HL-60 (cell line): ENCODE results near the gene POMT1.
"Not testable (repeated sequence)": the region's sequence is repeated elsewhere in the genome, so short reads cannot be mapped to it uniquely, and the experiment has no call there.

Experiments
- DNase-seq, 2 experiments: peaks; one replicate each; pipeline ENCODE4 v3.0.0-alpha.2; 2010 to 2020; ENCODE audit warnings: low read depth in 1 of 2, low spot score in 1 of 2
- H3K27ac ChIP-seq: fragments of 250-450 bp; sonication (Bioruptor Pico); replicated peaks from 2 replicates; pipeline ENCODE4 v1.5.1; 2020; ENCODE audit warnings: mild to moderate bottlenecking, moderate library complexity
- H3K27me3 ChIP-seq: fragments of 250-450 bp; sonication (Bioruptor Pico); 2 replicates; pipeline ENCODE4 v1.5.1; 2021; ENCODE audit warnings: mild to moderate bottlenecking, moderate library complexity; ENCODE audit not compliant: insufficient read depth, poor library complexity, severe bottlenecking
- H3K4me3 ChIP-seq: replicated peaks from 2 replicates; pipeline ENCODE4 v1.5.1; 2011; ENCODE audit warnings: mild to moderate bottlenecking, control low read depth, low read length; ENCODE audit not compliant: insufficient read depth
- CTCF ChIP-seq: IDR thresholded peaks from one replicate; pipeline ENCODE4 v1.5.1; 2011; ENCODE audit warnings: low read length, control low read depth, inconsistent platforms; ENCODE audit not compliant: insufficient read depth
- GABPA ChIP-seq: IDR thresholded peaks from 2 replicates; pipeline ENCODE4 v1.6.1; 2012; ENCODE audit warnings: low read depth
- POLR2AphosphoS5 ChIP-seq: IDR thresholded peaks from 2 replicates; pipeline ENCODE4 v1.6.1; 2012; ENCODE audit warnings: low read depth
- REST ChIP-seq: IDR thresholded peaks from 2 replicates; pipeline ENCODE4 v1.6.1; 2012; ENCODE audit warnings: low read depth; ENCODE audit not compliant: insufficient replicate concordance
- SPI1 ChIP-seq: IDR thresholded peaks from 2 replicates; pipeline ENCODE4 v1.6.1; 2012; ENCODE audit warnings: low read depth, mild to moderate bottlenecking, borderline replicate concordance

The POMT1 gene

GRCh38 chr9:131469951-131470350 is 32.8 kb upstream of the POMT1 start:
- TF ChIP-seq GABPA (no peak), REST (no peak), POLR2AphosphoS5 (no peak), SPI1 (no peak), CTCF (no peak)
- H3K27me3 ChIP-seq, result no peaks in the 10 kb centered on the region
- H3K27ac ChIP-seq, result no peak overlapping the region
- H3K4me3 ChIP-seq, result no peak overlapping the region
- no peak for DNase-seq

- H3K27ac ChIP-seq, result no peak overlapping the region
- no peak overlapping the region for H3K4me3 ChIP-seq
- H3K27me3 ChIP-seq, result no peaks in the 10 kb centered on the region
- TF ChIP-seq SPI1 (no peak), POLR2AphosphoS5 (no peak), GABPA (no peak), CTCF (no peak), REST (no peak)
- no peak for DNase-seq
Observed at GRCh38 chr9:131470581-131470991, 32.1 kb upstream of the POMT1 start.

- not testable (repeated sequence) for H3K27ac ChIP-seq, H3K27me3 ChIP-seq, H3K4me3 ChIP-seq, DNase-seq
Observed at GRCh38 chr9:131472085-131472484, 30.6 kb upstream of the POMT1 start.

- Histone ChIP-seq H3K27ac (no peak overlapping the region), H3K27me3 (no peaks in the 10 kb centered on the region), H3K4me3 (no peak overlapping the region)
- no peak for DNase-seq
- TF ChIP-seq CTCF, result no peak
- TF ChIP-seq REST, result no peak
- TF ChIP-seq GABPA, result no peak
- no peak for TF ChIP-seq POLR2AphosphoS5
- no peak for TF ChIP-seq SPI1
Observed at GRCh38 chr9:131473198-131473885, 29.4 kb upstream of the POMT1 start.
